HepG2 (cell line): Measurements from ENCODE around the gene DGUOK. TPM values are rescaled to one million over a fixed set of nuclear protein-coding genes. Genes with fewer than 3 reads are reported as not detected.

Source experiments
- EEA1 ChIP-seq: sonication (generic); formaldehyde crosslinking; IDR thresholded peaks from 2 replicates; pipeline ENCODE4 v1.5.1; 2020; ENCODE audit warnings: mild to moderate bottlenecking, missing genetic modification reagents, borderline replicate concordance
- FUBP1 ChIP-seq: sonication (generic); formaldehyde crosslinking; IDR thresholded peaks from 2 replicates; pipeline ENCODE4 v1.5.1; 2020; ENCODE audit warnings: missing genetic modification reagents, mild to moderate bottlenecking, borderline replicate concordance
- HNRNPL ChIP-seq: fragments of 200-400 bp; formaldehyde crosslinking; IDR thresholded peaks from 2 replicates; pipeline ENCODE4 v1.6.1; 2017; ENCODE audit warnings: mild to moderate bottlenecking, low read depth, low read length
- SAP130 ChIP-seq: IDR thresholded peaks from 2 replicates; pipeline ENCODE4 v1.6.1; 2016; ENCODE audit warnings: low read depth
- TEAD3 ChIP-seq: optimal IDR thresholded peaks from 2 replicates; pipeline ENCODE3; 2016; ENCODE audit warnings: borderline replicate concordance
- ZNF160 ChIP-seq: sonication (generic); formaldehyde crosslinking; IDR thresholded peaks from 2 replicates; pipeline ENCODE4 v1.8.0; 2022; ENCODE audit warnings: mild to moderate bottlenecking, inconsistent platforms, missing genetic modification reagents
- ZNF768 ChIP-seq: sonication (generic); formaldehyde crosslinking; IDR thresholded peaks from 2 replicates; pipeline ENCODE4 v1.4.0; 2020; ENCODE audit warnings: missing genetic modification reagents
- polyA plus RNA-seq, 8 experiments: library from polyadenylated mRNA; depleted of rRNA in 3 of 8; stranded (reverse) in 7 of 8; unstranded in 1 of 8; fragments of >200 nt; fragmentation: Illumina TruSeq in 4 of 8; extraction: Trizol in 4 of 8; gene quantifications; 2 replicates each; pipeline versions ENCODE4 v1.2.1 to v1.2.3, GENCODE V29; 2011 to 2016; ENCODE audit warnings: low read depth in 4 of 8, missing spikeins in 1 of 8, mixed read lengths in 1 of 8; ENCODE audit not compliant: insufficient read depth in 1 of 8
- total RNA-seq, 5 experiments: library from RNA; depleted of rRNA; stranded (reverse); fragments of >200 nt; fragmentation: Illumina TruSeq; extraction: Trizol; gene quantifications; 2 replicates each; pipeline ENCODE4 v1.2.3, GENCODE V29; 2016; ENCODE audit warnings: low read depth in 1 of 5
- TF ChIP-seq, protein P1 (sequence below): sonication (generic); formaldehyde crosslinking; IDR thresholded peaks from 2 replicates; pipeline ENCODE4 v1.8.0; 2023; ENCODE audit warnings: mild to moderate bottlenecking, missing genetic modification reagents
- TF ChIP-seq, protein P2 (sequence below): sonication (generic); formaldehyde crosslinking; IDR thresholded peaks from 2 replicates; pipeline ENCODE4 v1.4.0; 2020; ENCODE audit warnings: missing genetic modification reagents

DGUOK gene
- total and polyA plus RNA-seq, 2 of the 13 experiments (the other 11 are each of a cell fraction or from before 2014, with no cell fraction given): 105 to 137 TPM

- 0 out of 2 replicates have a peak, but pooled peaks have one; percentile 27 for TF ChIP-seq SAP130 (CRISPR knock-in tag)
- TF ChIP-seq, protein P1, sequence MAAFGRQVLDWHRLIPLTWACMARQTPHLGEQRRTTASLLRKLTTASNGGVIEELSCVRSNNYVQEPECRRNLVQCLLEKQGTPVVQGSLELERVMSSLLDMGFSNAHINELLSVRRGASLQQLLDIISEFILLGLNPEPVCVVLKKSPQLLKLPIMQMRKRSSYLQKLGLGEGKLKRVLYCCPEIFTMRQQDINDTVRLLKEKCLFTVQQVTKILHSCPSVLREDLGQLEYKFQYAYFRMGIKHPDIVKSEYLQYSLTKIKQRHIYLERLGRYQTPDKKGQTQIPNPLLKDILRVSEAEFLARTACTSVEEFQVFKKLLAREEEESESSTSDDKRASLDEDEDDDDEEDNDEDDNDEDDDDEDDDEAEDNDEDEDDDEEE (CRISPR knock-in tag): peak; percentile 75; the same call in 1 of the 2 replicates
- 0 out of 2 replicates have a peak, but pooled peaks have one; percentile 59 for TF ChIP-seq FUBP1
- 0 out of 2 replicates have a peak, but pooled peaks have one; percentile 12 for TF ChIP-seq HNRNPL
- TF ChIP-seq TEAD3: peak; percentile 61
- TF ChIP-seq ZNF160 (CRISPR knock-in tag): no peak
- TF ChIP-seq, protein P2, sequence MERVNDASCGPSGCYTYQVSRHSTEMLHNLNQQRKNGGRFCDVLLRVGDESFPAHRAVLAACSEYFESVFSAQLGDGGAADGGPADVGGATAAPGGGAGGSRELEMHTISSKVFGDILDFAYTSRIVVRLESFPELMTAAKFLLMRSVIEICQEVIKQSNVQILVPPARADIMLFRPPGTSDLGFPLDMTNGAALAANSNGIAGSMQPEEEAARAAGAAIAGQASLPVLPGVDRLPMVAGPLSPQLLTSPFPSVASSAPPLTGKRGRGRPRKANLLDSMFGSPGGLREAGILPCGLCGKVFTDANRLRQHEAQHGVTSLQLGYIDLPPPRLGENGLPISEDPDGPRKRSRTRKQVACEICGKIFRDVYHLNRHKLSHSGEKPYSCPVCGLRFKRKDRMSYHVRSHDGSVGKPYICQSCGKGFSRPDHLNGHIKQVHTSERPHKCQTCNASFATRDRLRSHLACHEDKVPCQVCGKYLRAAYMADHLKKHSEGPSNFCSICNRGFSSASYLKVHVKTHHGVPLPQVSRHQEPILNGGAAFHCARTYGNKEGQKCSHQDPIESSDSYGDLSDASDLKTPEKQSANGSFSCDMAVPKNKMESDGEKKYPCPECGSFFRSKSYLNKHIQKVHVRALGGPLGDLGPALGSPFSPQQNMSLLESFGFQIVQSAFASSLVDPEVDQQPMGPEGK (CRISPR knock-in tag): peak; percentile 57; the same call in 1 of the 2 replicates
- 0 out of 2 replicates have a peak, but pooled peaks have one; percentile 19 for TF ChIP-seq ZNF768 (CRISPR knock-in tag)
- TF ChIP-seq EEA1: peak; percentile 54; the same call in 1 of the 2 replicates
Observed at GRCh38 chr2:73985308-73986084, 58.8 kb downstream of the DGUOK start (continued).
